ENCODE results near the gene TULP3. TPM values are rescaled to one million over a fixed set of nuclear protein-coding genes. Genes with fewer than 3 reads are reported as not detected.
A peak's percentile ranks its signal among the peaks of the same experiment; 100 is the strongest.

Gene TULP3
- total RNA-seq, 2 donors from 2014 or later = 19.5 to 23.6 TPM

DNA sequence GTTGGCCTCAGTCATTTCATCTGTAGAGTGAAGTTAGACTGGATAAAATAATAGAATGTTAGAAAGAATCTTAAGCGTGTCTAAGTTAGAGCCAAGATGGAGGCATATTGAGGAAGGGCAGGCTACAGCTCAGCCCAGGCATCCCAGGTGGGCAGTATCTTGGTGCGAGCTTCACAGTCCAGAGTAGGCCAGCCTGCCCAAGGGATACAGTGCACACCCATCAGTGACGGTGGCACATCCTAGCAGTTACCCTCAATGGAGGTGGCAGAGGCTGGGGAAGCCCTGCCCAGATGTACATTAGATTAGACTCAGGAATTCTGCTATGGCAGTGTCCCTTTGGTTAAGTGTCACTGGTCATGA is 21.5 kb downstream of the TULP3 start:
- intact Hi-C loops (cut with DNase I) = no loop called here
- no peak for DNase-seq (ENCODE audit: low spot score)

DNA sequence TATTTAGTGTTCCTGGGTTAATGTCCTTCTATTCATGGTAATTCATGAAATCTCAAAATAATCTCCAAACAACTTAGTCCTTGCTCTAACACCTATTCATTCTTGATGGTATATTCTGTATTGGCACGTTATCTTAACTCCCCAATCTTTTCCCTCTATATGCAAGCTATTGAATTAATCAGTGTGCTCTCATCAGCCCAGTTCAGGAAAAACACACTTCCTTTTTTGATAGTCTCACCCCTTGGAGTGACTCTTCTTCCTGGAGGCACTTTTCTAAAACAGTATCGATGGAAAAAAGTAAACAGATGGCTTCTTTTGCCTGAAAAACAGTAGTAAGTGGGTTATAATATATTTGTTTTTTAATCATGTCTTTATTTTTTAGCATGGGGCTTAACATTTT is 28.6 kb downstream of the TULP3 start:
- DNase-seq (ENCODE audit: low spot score) = no peak
- intact Hi-C loops (cut with DNase I) = no loop called here

DNA sequence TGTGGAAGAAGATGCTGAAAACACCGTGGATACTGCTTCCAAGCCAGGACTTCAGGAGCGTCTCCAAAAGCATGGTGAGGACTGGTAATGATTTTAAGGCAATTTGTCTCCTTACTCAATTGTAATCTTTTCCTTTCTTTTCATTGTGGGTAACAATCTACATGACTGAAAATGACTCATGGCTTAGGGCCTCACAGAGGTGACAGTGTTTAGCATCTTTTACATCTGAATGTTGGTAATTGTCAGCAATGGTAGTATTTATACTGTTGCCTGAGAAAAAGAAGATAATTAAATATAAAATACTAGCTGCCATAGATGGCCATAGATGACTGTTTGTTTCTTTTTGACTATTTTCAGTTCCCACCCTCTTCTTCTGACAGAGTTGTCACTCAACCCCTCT is 31.6 kb downstream of the TULP3 start:
- intact Hi-C loops (cut with DNase I) = no loop called here
- DNase-seq (ENCODE audit: low spot score) = no peak

DNA sequence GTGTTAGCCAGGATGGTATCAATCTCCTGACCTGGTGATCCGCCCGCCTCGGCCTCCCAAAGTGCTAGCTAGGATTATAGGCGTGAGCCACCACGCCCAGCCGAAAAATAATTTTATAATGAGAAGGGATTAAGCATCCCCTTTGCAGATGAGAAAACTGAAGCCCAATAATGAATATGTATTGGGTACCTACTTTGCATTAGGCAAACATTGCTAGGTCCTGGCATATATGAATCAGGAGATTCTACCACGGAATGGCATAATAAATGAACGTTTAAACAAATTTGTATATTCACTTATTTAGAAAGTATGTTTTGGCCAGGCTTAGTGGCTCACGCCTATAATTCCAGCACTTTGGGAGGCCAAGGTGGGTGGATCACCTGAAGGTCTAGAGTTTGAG is 32.4 kb downstream of the TULP3 start:
- intact Hi-C loops (cut with DNase I) = no loop called here
- DNase-seq (ENCODE audit: low spot score) = no peak

DNA sequence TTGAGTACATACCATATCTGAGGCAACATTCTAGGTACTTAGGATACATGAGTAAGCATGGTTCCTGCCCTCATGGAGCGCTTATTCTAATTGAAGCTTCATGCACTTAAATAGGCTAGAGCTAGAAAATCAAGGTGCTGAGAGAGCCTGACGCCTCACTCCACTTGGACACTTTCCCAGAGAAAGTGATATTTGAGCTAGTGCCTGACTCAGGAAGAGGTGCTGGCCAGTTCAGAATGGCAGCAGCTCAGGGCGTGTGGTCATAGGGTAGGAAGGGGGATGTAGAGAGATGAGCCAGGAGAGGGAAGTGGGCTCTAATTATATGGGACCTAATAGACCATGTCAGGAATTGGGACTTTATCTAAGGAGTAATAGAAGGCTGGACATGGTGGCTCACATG is 33.3 kb downstream of the TULP3 start:
- no peak for DNase-seq (ENCODE audit: low spot score)
- intact Hi-C loops (cut with DNase I) = no loop called here

DNA sequence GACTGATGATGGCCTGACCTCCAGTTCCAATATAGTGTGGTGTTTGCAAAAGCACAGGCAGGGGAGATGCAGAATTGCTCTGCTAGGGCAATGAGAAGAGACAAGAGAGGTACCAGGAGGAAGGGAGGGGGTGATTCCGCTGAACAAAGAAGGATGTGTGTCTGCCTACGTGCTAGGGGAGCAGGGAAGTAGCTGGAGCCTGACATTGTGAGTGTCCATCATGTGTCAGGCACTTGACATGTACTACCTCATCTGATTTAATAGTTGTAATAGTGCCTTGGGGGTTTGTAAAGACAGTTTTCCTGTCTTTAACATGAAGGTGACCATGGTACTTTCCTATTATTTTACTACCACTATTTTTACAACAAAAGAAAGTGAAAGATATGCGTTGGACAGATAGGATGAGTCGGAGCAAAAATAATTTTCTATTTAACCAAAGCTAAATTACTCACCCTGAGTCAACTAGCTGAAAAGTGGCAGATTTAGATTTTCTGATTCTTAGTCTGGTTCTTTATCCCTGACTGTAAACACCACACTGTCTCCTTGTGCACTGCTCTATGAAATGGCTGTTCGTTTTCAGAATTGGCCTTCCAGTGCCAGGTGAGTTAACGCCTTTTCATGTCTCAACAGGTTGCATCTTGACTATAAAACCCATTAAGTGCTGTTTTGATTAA is 34.8 kb downstream of the TULP3 start:
- no peak for DNase-seq (ENCODE audit: low spot score)

DNA sequence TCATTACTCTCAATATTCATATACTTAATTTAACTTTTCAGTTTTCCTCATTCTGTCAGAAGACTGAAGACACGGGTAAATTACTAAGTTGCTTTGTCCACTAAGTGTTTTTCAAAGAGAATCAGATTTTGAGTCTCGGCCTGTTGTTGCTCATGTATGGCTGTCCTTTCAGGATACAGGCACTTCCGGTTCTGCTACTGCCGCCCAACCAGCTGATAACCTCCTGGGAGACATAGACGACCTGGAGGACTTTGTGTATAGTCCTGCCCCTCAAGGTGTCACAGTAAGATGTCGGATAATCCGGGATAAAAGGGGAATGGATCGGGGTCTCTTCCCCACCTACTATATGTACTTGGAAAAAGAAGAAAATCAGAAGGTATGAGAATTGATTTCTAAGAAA is 40.2 kb downstream of the TULP3 start:
- intact Hi-C loops (cut with DNase I) = no loop called here
- no peak for DNase-seq (ENCODE audit: low spot score)

More for the DNA sequence above, 34.8 kb downstream of the TULP3 start:
- intact Hi-C loops (cut with DNase I) = no loop called here

DNA sequence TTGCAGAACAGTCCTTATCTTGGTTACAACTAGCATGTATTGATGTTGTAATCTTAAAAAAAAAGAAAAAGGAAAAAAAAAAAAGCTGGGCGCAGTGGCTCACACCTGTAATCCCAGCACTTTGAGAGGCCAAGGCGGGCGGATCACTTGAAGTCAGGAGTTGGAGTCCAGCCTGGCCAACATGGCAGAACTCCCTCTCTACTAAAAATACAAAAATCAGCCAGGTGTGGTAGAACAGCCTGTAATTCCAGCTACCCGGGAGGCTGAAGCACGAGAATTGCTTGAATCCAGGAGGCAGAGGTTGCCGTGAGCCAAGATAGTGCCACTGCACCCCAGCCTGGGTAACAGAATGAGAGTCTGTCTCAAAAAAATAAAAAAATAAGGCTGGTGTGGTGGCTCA is 42.9 kb downstream of the TULP3 start:
- intact Hi-C loops (cut with DNase I) = no loop called here
- DNase-seq (ENCODE audit: low spot score) = no peak

DNA sequence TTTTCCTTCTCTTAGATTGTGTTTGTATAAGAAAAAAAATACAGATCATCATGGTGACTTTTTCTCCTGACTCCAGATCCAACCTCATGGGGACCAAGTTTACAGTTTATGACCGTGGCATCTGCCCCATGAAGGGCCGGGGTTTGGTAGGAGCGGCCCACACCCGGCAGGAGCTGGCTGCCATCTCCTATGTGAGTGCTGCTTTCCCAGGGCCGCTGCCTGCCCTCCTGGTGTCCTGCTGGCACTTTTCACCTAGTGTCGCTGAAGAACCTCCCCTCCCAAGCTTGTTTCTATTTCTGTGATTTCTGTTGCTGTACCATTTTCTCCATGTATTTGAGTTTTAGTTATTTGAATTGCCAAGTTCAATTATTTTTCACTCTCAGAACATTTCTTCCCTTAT is 43.7 kb downstream of the TULP3 start:
- DNase-seq (ENCODE audit: low spot score) = no peak
- intact Hi-C loops (cut with DNase I) = no loop called here

DNA sequence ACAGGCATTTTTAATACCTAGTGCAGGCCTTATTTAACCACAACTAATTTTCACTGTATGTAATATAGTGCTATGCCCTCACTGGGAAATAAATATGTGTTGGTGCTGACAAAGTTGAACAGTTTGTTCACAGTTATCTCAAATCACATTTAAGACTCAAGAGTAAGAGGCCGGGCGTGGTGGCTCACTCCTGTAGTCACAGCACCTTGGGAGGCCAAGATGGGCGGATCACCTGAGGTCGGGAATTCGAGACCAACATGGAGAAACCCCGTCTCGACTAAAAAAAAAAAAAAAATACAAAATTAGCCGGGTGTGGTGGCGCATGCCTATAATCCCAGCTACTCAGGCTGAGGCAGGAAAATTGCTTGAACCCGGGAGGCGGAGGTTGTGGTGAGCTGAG is 45.6 kb downstream of the TULP3 start:
- DNase-seq (ENCODE audit: low spot score) = peak; percentile 41

DNA sequence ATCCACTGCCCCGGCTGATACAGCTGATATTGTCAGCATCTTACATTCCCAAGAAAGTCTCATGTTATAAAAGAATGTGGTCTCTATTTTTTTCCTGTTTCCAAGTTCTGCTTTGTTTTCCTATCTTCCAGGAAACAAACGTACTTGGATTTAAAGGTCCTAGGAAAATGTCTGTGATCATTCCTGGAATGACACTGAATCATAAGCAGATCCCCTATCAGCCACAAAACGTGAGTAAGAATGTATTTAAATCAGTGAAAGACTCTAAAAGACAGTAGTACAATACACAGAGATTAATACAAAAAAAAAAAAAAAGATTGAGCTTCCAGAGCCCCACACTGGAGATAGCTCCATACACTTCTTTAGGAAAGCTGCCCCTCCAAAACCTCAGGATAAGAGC is 46.8 kb downstream of the TULP3 start:
- DNase-seq (ENCODE audit: low spot score) = no peak
- intact Hi-C loops (cut with DNase I) = no loop called here

More for the DNA sequence above, 45.6 kb downstream of the TULP3 start:
- intact Hi-C loops (cut with DNase I) = no loop called here

DNA sequence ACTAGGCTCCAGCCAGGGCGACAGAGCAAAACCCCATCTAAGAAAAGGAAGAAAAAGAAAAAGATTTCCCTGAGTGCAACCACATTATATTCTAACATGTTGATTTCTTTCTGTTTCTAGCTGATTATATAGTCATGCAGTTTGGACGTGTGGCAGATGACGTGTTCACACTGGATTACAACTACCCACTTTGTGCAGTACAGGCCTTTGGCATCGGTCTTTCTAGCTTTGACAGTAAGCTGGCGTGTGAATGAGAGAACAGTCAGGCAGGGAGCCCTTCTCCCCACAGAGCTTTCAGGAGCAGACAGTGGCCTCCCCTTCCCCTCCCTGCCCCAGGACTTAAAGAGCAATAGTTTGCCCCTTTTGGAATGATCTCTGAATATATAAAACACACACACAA is 48.5 kb downstream of the TULP3 start:
- intact Hi-C loops (cut with DNase I) = no loop called here
- DNase-seq (ENCODE audit: low spot score) = peak; percentile 10

DNA sequence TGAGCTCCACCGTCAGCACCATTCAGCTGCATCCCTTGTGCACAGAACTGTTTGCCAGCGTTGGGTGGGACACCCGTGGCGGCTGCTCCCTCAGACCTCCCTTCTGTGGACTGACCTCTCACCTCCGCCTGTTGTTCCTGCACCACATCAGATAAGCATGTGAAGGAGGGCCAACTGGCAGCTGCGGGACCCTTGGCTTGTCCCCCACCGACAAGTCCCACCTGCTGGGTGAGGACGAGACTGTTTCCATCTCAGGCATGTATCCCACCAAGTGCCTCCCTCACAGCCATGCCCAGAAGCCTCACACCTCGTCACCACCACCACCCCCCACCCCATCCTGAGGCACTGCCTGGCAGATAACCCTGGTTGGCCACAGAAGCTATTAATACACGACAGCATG is 49.9 kb downstream of the TULP3 start:
- peak; percentile 56 for DNase-seq (ENCODE audit: low spot score)
- intact Hi-C loops (cut with DNase I) = no loop called here

DNA sequence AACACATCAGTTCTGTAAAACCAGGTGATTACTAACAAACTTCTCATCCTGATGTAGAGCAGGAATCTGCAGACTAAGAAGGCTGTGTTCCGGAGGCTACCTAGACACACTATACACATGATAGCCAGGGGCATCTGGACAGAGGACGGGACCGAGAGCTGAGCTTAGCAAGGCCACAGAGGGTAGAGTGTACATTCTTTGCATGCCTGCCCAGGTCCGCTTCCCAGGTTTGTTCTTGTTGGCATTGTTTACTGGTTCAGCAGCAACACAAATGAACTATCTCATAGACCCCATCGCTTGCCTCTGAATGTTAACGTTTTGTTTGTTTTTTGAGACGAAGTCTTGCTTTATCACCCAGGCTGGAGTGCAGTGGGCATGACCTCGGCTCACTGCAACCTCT is 50.8 kb downstream of the TULP3 start:
- intact Hi-C loops (cut with DNase I) = no loop called here
- DNase-seq (ENCODE audit: low spot score) = peak; percentile 44

DNA sequence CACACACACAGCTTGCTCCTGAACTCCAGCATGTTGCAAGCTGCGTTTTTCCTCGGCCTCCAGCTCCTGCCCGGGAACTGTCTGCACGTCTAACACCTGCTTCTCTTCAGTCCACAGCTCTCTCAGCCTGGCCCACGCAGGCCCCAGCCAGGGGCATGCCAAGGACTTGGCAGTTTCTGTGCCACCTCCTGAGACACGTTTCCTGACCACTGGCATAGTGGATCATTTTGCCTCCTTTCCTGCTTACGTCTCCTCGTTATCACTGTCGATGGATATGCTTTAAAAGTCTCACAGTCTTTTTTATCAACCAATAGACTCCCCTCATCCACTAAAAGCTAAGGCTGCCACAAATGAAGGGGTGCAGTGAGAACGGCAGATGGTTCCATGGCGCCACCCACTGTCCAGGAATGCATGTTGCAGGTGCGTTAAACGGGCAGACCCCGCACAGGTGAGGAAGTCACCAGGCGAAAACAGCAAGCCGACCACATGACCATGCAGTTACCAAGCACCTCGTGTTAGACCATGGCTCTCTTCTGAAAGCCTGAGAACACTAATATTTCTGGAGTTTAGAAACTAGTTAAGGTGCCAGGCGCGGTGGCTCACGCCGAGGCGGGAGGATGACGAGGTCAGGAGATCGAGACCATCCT is 53.8 kb downstream of the TULP3 start:
- intact Hi-C loops (cut with DNase I) = no loop called here
- DNase-seq (ENCODE audit: low spot score) = peak; percentile 72

DNA sequence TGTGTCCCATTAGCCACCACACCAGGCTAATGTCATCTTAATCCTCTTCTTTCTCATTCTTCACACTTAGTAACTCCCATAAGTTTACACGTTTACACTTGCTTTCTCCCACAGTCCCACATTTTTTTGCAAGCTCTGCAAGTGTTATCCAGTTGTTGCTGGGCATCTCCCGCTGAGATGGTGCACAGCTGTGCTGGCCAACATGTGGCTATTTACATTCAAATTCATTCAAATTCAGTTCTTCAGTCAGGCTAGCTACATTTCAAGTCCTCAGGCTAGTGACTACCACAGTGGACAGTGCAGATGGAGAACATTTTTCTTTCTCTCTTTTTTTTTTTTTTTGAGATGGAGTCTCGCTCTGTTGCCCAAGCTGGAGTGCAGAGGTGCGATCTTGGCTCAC is 58.7 kb downstream of the TULP3 start:
- intact Hi-C loops (cut with DNase I) = no loop called here

DNA sequence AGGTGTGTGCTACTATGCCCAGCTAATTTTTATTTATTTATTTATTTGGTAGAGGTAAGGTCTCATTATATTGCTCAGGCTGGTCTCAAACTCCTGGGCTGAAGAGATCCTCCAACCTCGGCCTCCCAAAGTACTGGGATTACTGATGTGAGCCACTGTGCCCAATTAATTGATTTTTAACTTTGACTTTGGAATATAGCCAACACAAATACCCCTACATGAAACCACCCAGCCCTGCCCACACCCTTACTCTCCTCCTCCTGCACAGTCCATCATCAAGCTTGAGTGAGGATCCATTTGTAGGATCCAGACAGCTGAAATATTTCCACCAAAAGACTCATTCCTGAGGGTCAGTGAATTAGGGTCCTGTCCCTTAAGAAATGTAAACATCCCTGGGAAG is 65.2 kb downstream of the TULP3 start:
- DNase-seq (ENCODE audit: low spot score) = no peak
- intact Hi-C loops (cut with DNase I) = no loop called here

More for the DNA sequence above, 58.7 kb downstream of the TULP3 start:
- no peak for DNase-seq (ENCODE audit: low spot score)

DNA sequence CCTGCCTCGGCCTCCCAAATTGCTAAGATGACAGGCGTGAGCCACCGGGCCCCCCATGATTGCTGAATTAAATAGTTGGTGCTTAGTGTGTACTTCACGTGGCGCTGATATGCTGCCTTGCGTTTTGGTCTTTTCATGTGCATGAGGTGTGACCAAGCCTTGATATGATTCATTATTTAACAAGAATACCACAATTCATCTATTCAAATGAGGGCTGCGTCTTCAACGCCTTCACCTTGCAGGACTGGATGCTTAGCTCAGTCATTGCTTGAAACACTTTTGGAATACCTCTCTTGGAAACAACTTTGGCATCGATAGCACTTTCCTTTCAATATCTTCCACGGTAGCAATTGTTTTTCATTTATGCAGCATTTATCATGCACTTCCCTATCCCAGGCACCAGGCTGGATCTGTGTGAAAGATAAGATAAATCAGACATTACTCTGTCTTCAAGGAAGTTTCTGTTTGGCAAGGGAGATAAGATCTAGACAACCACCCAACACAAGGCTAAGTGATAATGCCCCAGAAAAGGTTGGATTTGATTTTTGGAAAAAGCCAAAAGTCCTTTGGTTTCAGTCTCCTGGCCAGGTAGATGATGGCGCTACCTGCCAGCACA is 67.2 kb downstream of the TULP3 start:
- intact Hi-C loops (cut with DNase I) = no loop called here
- DNase-seq (ENCODE audit: low spot score) = no peak

DNA sequence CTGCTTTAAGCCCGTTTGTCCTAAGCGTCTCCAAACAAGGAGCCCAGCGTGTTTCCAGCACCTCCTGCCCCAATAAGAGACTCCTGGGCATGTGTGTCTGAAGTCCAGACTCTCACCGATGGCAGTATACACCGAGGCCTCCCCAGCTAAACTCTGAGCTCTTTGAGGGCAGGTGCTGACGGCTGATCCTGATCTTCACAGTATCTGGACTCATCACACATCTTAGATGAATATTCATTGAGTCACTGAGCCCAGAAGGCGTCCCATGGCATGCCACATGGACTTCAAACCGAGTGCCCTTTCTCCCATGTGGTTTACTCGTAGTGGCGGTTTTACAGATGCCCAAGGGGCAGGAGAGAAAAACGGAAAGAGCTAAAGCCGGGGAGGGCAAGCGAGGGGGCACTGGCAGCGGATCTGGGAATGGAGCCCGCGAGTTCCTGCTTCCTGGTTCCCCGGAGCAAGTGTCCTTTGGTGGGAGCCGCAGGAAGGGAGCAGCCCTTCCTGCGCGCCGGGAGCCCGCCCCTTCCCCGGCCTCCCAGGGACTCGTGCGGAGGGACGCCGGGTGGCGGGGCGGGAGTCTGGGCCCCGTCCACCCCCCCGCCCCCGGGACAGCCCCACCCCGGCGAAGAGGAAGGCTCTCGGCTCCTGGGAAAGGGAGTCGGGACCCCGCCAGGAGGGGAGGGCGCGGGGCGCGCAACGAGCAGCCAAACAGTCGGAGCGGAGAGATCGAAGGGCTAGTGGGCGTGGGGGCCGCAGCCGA is 67.9 kb downstream of the TULP3 start:
- intact Hi-C loops (cut with DNase I) = no loop called here
- peak; percentile 84 for DNase-seq (ENCODE audit: low spot score)

DNA sequence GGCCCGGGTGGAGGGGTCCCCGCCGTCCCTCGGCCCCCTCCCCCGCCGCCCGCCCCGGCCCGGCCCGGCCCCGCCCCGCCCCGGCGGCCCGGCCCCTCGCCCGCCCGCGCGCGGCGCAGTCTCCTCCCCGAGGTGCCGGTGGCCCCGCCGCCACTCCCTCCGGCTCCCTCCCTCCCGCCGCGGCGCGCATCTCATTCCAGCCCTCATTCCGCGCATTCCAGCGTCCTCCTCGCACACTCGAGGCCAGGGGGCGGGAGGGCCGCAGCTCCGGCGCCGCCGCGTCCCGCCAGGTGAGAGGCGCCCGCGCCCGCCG is 68.5 kb downstream of the TULP3 start, which contains the start of gene TEAD4:
TSS of gene TEAD4 (plus strand) at position 206 of the 313 bp plus-strand sequence.
- intact Hi-C loops (cut with DNase I) = no loop called here
- peak; percentile 91 for DNase-seq (ENCODE audit: low spot score)

Measured in posterior vena cava (tissue), 2 donors.